Activated CD4-positive, CD25-positive, alpha-beta regulatory T cell treated with anti-CD3 and anti-CD28 coated beads, Interleukin-2, amount 50 U/mL, for 16 hours (primary cell): ENCODE results near the gene HIF1A.

Experiments used
- DNase-seq: peaks from one replicate; pipeline ENCODE4 v3.0.0-alpha.2; 2020; ENCODE audit warnings: low read depth, low spot score

Gene HIF1A

GRCh38 chr14:61672796-61673195 lies 22.5 kb upstream of the HIF1A start:
- DNase-seq: no peak

GRCh38 chr14:61673305-61673704 lies 22.0 kb upstream of the HIF1A start:
- DNase-seq: no peak

GRCh38 chr14:61675291-61675690 lies 20.0 kb upstream of the HIF1A start:
- no peak for DNase-seq

- DNase-seq: no peak
These were observed 17.8 kb upstream of the HIF1A start for GRCh38 chr14:61677479-61677878.

GRCh38 chr14:61678975-61679374 lies 16.3 kb upstream of the HIF1A start:
- DNase-seq: no peak

GRCh38 chr14:61681413-61681812 lies 13.9 kb upstream of the HIF1A start:
- DNase-seq: no peak

- no peak for DNase-seq
These were observed 12.2 kb upstream of the HIF1A start for GRCh38 chr14:61683108-61683507.

GRCh38 chr14:61690039-61690438 lies 5.3 kb upstream of the HIF1A start:
- no peak for DNase-seq

- DNase-seq: no peak
These were observed 4.3 kb upstream of the HIF1A start for GRCh38 chr14:61690982-61691381.

- no peak for DNase-seq
These were observed 3.8 kb upstream of the HIF1A start for GRCh38 chr14:61691495-61691894.

- DNase-seq: no peak
These were observed 1.3 kb upstream of the HIF1A start for GRCh38 chr14:61694039-61694438.

GRCh38 chr14:61695695-61696527 lies 598 bp downstream of the HIF1A start:
- DNase-seq: peak; percentile 12

- DNase-seq: no peak
These were observed 1.5 kb downstream of the HIF1A start for GRCh38 chr14:61696753-61697318.

- no peak for DNase-seq
These were observed 3.1 kb downstream of the HIF1A start for GRCh38 chr14:61698206-61698980.

- DNase-seq: no peak
These were observed 3.7 kb downstream of the HIF1A start for GRCh38 chr14:61699027-61699426.

GRCh38 chr14:61700104-61700886 lies 5.0 kb downstream of the HIF1A start:
- no peak for DNase-seq

- DNase-seq: no peak
These were observed 6.6 kb downstream of the HIF1A start for GRCh38 chr14:61701946-61702345.

GRCh38 chr14:61703342-61704129 lies 8.2 kb downstream of the HIF1A start:
- no peak for DNase-seq

- no peak for DNase-seq
These were observed 9.2 kb downstream of the HIF1A start for GRCh38 chr14:61704554-61704953.

GRCh38 chr14:61705017-61705416 lies 9.7 kb downstream of the HIF1A start:
- no peak for DNase-seq

GRCh38 chr14:61706096-61706690 lies 10.9 kb downstream of the HIF1A start:
- DNase-seq: no peak
